B cell (primary cell): ENCODE results near the gene ARPC3. TPM values are rescaled to one million over a fixed set of nuclear protein-coding genes. Genes with fewer than 3 reads are reported as not detected.

Source experiments
- ATAC-seq: fragments of 200-7000 bp; cut with Tn5 transposase; one replicate; pipeline ENCODE4 v1.10.0; 2021; ENCODE audit warnings: low read depth, mild to moderate bottlenecking, moderate number of reproducible peaks, moderate library complexity
- CTCF ChIA-PET: fragments of 350-600 bp; sonication (Branson Sonifier 250); formaldehyde crosslinking; loops from one replicate; lab custom pipeline; 2021; ENCODE audit warnings: antibody characterized with exemption, inconsistent platforms; lab: Charles Lee
- POLR2A ChIA-PET: fragments of 350-600 bp; sonication (Branson Sonifier 250); formaldehyde crosslinking; loops from one replicate; lab custom pipeline; 2021; ENCODE audit warnings: antibody characterized with exemption; lab: Charles Lee
- DNase-seq: peaks from one replicate; pipeline ENCODE4 v3.0.0; 2013
- H2AFZ ChIP-seq: 2 replicates; pipeline ENCODE4 v1.6.1; 2012; ENCODE audit warnings: mild to moderate bottlenecking, low read depth, low read length; ENCODE audit not compliant: insufficient read depth, poor library complexity, severe bottlenecking
- H3K27ac ChIP-seq, 2 donors: 1 replicate in 1 of 2; 2 replicates in 1 of 2; pipeline ENCODE4 v1.5.1; 2012 to 2013; ENCODE audit warnings: low read length in 2 of 2, mild to moderate bottlenecking in 2 of 2, moderate library complexity in 1 of 2
- H3K27me3 ChIP-seq, 4 experiments: fragments of 200-600 bp in 1 of 4; sonication (generic) in 1 of 4; replicated peaks in 1 of 4; 1 replicate in 2 of 4; 2 replicates in 2 of 4; pipeline versions ENCODE4 v1.6.1 to v1.7.0; 2013 to 2016; ENCODE audit warnings: low read length in 3 of 4, mild to moderate bottlenecking in 2 of 4, mixed read lengths in 1 of 4, moderate library complexity in 1 of 4; ENCODE audit not compliant: insufficient read depth in 4 of 4, control insufficient read depth in 3 of 4; ENCODE audit errors: control extremely low read depth in 1 of 4
- H3K36me3 ChIP-seq, 2 experiments: replicated peaks in 1 of 2; 1 replicate in 1 of 2; 2 replicates in 1 of 2; pipeline versions ENCODE4 v1.6.1 to v1.7.1; 2013; ENCODE audit warnings: low read length in 1 of 2; ENCODE audit not compliant: insufficient read depth in 2 of 2, control insufficient read depth in 1 of 2; ENCODE audit errors: control extremely low read depth in 1 of 2, extremely low read depth in 1 of 2
- H3K4me1 ChIP-seq, 2 donors: fragments of 200-600 bp in 1 of 2; sonication (generic) in 1 of 2; 1 replicate in 1 of 2; 2 replicates in 1 of 2; pipeline versions ENCODE4 v1.5.1 to v1.6.1; 2013 to 2017; ENCODE audit warnings: low read length in 2 of 2; ENCODE audit not compliant: control insufficient read depth in 2 of 2, insufficient read depth in 2 of 2
- H3K4me2 ChIP-seq: replicated peaks from 2 replicates; pipeline ENCODE3; 2012; ENCODE audit warnings: mild to moderate bottlenecking, low read depth, low read length; ENCODE audit not compliant: poor library complexity, severe bottlenecking
- H3K4me3 ChIP-seq, 5 experiments: fragments of 200-600 bp in 1 of 5; sonication (generic) in 1 of 5; 1 replicate in 3 of 5; 2 replicates in 2 of 5; pipeline versions ENCODE4 v1.5.1 to v1.7.0; 2011 to 2016; ENCODE audit warnings: low read length in 4 of 5, mild to moderate bottlenecking in 4 of 5, low read depth in 2 of 5, control low read depth in 1 of 5, moderate library complexity in 1 of 5; ENCODE audit not compliant: insufficient read depth in 1 of 5; ENCODE audit errors: control extremely low read depth in 1 of 5, extremely low read depth in 1 of 5
- H3K79me2 ChIP-seq: fragments of 200-600 bp; sonication (generic); one replicate; pipeline ENCODE4 v1.6.0; 2016; ENCODE audit warnings: low read length; ENCODE audit not compliant: control insufficient read depth, insufficient read depth
- H3K9ac ChIP-seq: fragments of 200-600 bp; sonication (generic); 2 replicates; pipeline ENCODE4 v1.6.1; 2017; ENCODE audit warnings: mild to moderate bottlenecking, low read length, moderate library complexity
- H3K9me3 ChIP-seq, 3 donors: one replicate each; pipeline versions ENCODE4 v1.6.1 to v1.7.1; 2013; ENCODE audit warnings: low read length in 2 of 3; ENCODE audit not compliant: control insufficient read depth in 2 of 3, insufficient read depth in 1 of 3; ENCODE audit errors: control extremely low read depth in 1 of 3
- H4K20me1 ChIP-seq: 2 replicates; pipeline ENCODE4 v1.6.0; 2012; ENCODE audit warnings: mild to moderate bottlenecking, low read length; ENCODE audit not compliant: insufficient read depth, control insufficient read depth, poor library complexity, severe bottlenecking
- H3K27ac Mint-ChIP-seq: one replicate; pipeline ENCODE4 v1.8.0; 2021; ENCODE audit warnings: mixed read lengths
- H3K27me3 Mint-ChIP-seq: one replicate; pipeline ENCODE4 v1.8.0; 2021; ENCODE audit warnings: mixed read lengths
- H3K4me1 Mint-ChIP-seq: one replicate; pipeline ENCODE4 v1.8.0; 2021; ENCODE audit warnings: mixed read lengths
- H3K4me3 Mint-ChIP-seq: one replicate; pipeline ENCODE4 v1.8.0; 2021; ENCODE audit warnings: mixed read lengths
- H3K9me3 Mint-ChIP-seq: one replicate; pipeline ENCODE4 v1.8.0; 2022; ENCODE audit warnings: mixed read lengths; ENCODE audit not compliant: insufficient read depth
- EZH2 ChIP-seq: IDR thresholded peaks from 2 replicates; pipeline ENCODE4 v1.6.1; 2012; ENCODE audit warnings: borderline replicate concordance, low read depth, mild to moderate bottlenecking, moderate library complexity, low read length; ENCODE audit not compliant: insufficient read depth, poor library complexity, severe bottlenecking
- WGBS: methylation state at CpG from one replicate; pipeline ENCODE4 v1.1.5; 2013; ENCODE audit warnings: missing lambda C conversion rate; ENCODE audit not compliant: insufficient coverage; 5-methylcytosine and 5-hydroxymethylcytosine counted together
- intact Hi-C: fragments of 100-400 bp; cut with micrococcal nuclease; formaldehyde crosslinking; loops from one replicate; pipeline ENCODE4 v1.10.0; 2022
- polyA plus RNA-seq: library from polyadenylated mRNA; depleted of rRNA; stranded (reverse); fragments of >200 nt; gene quantifications from 2 replicates; pipeline ENCODE4 v1.2.3, GENCODE V29; 2012
- total RNA-seq, 2 donors: library from RNA; stranded (reverse); fragments of 120-200 nt in 1 of 2; gene quantifications; 1 replicate in 1 of 2; 2 replicates in 1 of 2; pipeline versions ENCODE4 v1.2.3 to v1.2.4, GENCODE V29; 2013 to 2022
- TF ChIP-seq, protein P1 (sequence below): fragments of 200-600 bp; IDR thresholded peaks from one replicate; pipeline ENCODE4 v1.8.0; 2022; ENCODE audit warnings: antibody characterized with exemption, mild to moderate bottlenecking

Gene ARPC3
- total and polyA plus RNA-seq, 2 donors (not counting 1 experiment from before 2014, with no cell fraction given) = 197 to 360 TPM

DNA sequence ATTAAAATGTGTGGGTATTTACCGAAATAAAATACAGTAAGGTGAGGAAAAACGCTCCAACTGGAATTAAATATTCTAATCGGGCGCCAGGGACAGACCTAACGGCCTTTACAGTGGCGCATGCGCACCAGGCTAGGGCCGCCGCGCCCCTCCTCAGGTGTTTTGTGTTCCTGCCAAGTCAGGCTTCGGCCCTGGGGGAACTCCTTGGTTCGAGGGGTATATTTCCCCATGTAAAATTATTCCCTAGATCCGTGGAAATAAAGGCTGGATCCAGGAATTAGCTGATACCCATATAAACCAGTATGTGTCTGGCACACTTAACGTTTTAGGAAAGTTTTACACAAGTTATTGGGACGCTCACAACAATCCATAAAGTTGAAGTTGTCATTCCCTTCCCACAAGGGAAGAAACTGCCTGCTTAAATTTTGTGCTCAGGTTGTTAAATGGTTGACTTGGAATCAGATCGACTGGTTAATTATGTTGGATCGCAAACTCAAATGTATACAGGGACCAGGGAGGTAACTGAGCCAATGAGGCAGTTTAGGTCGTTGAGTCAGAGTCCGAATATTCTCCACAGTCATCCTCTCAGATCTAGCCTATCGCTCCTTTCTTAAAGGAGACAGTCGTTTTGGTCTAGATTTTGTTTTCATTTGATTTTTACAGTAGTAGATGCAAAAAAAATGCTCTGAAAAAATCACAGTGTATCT, 46.0 kb downstream of the ARPC3 start:
- Histone ChIP-seq H3K27me3 (no peaks in the 10 kb centered on the region), H3K4me3 (peak overlapping the region; percentile 85 to 100 (median 98)), H3K79me2 (peaks cover 39% of the 10 kb centered on the region), H3K9ac (peak overlapping the region; percentile 93), H4K20me1 (peaks cover 4% of the 10 kb centered on the region), H3K27ac (peak overlapping the region; percentile 83 to 89), H3K4me2 (peak overlapping the region; percentile 88), H3K9me3 (no peaks in the 10 kb centered on the region), H3K4me1 (peaks cover 13 to 18% of the 10 kb centered on the region in 2 donors), H2AFZ (peak overlapping the region; percentile 99), H3K36me3 (no peaks in the 10 kb centered on the region)
- DNase-seq (peak; percentile 90), ATAC-seq (peak; percentile 68)
- intact Hi-C loops = loop anchor here (1.0 to 10.0 kb wide), 5 partner anchors 27 to 1439 kb away; partner anchors contain the start of genes ATP2A2, FAM222A, IFT81 and MAPKAPK5
- H3K4me3 Mint-ChIP-seq = peak overlapping the region; percentile 99
- CTCF ChIA-PET = interaction anchor here (2.9 kb wide), 1 partner anchor 27 kb away, joined by 12 read pairs; no protein-coding TSS in a partner anchor
- WGBS = under 1% methylated on average over 10 of the region's 21 CpGs
- POLR2A ChIA-PET = no interaction called here
- H3K27me3 Mint-ChIP-seq = peaks cover 5% of the 10 kb centered on the region
- no peaks in the 10 kb centered on the region for H3K9me3 Mint-ChIP-seq
- TF ChIP-seq, protein P1, sequence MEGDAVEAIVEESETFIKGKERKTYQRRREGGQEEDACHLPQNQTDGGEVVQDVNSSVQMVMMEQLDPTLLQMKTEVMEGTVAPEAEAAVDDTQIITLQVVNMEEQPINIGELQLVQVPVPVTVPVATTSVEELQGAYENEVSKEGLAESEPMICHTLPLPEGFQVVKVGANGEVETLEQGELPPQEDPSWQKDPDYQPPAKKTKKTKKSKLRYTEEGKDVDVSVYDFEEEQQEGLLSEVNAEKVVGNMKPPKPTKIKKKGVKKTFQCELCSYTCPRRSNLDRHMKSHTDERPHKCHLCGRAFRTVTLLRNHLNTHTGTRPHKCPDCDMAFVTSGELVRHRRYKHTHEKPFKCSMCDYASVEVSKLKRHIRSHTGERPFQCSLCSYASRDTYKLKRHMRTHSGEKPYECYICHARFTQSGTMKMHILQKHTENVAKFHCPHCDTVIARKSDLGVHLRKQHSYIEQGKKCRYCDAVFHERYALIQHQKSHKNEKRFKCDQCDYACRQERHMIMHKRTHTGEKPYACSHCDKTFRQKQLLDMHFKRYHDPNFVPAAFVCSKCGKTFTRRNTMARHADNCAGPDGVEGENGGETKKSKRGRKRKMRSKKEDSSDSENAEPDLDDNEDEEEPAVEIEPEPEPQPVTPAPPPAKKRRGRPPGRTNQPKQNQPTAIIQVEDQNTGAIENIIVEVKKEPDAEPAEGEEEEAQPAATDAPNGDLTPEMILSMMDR = no peak
- TF ChIP-seq EZH2 = no peak
- peak overlapping the region; percentile 99 for H3K27ac Mint-ChIP-seq
- peaks cover 34% of the 10 kb centered on the region for H3K4me1 Mint-ChIP-seq
